Endothelial cell of umbilical vein (primary cell): ENCODE measurements around the gene CRY1.

Experiments used
- EZH2 ChIP-seq: IDR thresholded peaks from 2 replicates; pipeline ENCODE4 v1.6.1; 2012; ENCODE audit warnings: borderline replicate concordance, low read depth, mild to moderate bottlenecking, moderate library complexity, low read length, inconsistent platforms; ENCODE audit not compliant: severe bottlenecking
- MYC ChIP-seq: IDR thresholded peaks from one replicate; pipeline ENCODE4 v1.6.1; 2011; ENCODE audit warnings: mild to moderate bottlenecking, low read depth, low read length
- POLR2A ChIP-seq: IDR thresholded peaks from 2 replicates; pipeline ENCODE4 v1.6.1; 2012; ENCODE audit warnings: low read depth, mild to moderate bottlenecking, control low read depth, low read length
- POLR2AphosphoS5 ChIP-seq: IDR thresholded peaks from 2 replicates; pipeline ENCODE4 v1.6.1; 2012; ENCODE audit warnings: low read depth, mild to moderate bottlenecking, control low read depth, low read length, moderate library complexity; ENCODE audit not compliant: insufficient read depth
- TF ChIP-seq, protein P1 (sequence below), 2 donors: IDR thresholded peaks; 1 replicate in 1 of 2; 2 replicates in 1 of 2; pipeline ENCODE4 v1.5.1; 2011; ENCODE audit warnings: low read length in 2 of 2, mild to moderate bottlenecking in 2 of 2, moderate library complexity in 2 of 2, control low read depth in 1 of 2, inconsistent platforms in 1 of 2, low read depth in 1 of 2; ENCODE audit not compliant: insufficient read depth in 1 of 2; ENCODE audit errors: extremely low read depth in 1 of 2
- TF ChIP-seq, protein P2 (sequence below): IDR thresholded peaks from 2 replicates; pipeline ENCODE4 v1.6.1; 2011; ENCODE audit not compliant: insufficient read depth, insufficient read length

DNA sequence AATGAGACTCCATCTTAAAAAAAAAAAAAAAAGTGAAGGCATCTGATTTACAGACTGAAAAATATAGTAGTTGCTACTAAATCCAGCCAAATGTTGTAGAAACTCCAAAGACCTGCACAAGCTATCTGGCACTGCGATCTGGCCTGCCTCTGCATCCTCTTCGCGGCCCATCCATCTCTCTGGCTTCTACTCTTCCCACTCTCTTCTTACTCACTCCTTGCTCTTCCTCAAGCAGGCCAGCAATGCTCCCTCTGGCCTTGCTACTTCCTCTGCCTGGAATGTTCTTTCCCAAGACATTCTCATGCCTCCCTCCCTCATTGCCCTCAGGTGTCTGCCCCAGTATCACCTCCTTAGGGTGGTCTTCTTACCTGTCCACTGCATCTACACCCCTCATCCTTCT, 9.7 kb upstream of the CRY1 start:
- TF ChIP-seq EZH2 (no peak), POLR2A (no peak), POLR2AphosphoS5 (no peak), MYC (no peak)
- TF ChIP-seq, protein P1, sequence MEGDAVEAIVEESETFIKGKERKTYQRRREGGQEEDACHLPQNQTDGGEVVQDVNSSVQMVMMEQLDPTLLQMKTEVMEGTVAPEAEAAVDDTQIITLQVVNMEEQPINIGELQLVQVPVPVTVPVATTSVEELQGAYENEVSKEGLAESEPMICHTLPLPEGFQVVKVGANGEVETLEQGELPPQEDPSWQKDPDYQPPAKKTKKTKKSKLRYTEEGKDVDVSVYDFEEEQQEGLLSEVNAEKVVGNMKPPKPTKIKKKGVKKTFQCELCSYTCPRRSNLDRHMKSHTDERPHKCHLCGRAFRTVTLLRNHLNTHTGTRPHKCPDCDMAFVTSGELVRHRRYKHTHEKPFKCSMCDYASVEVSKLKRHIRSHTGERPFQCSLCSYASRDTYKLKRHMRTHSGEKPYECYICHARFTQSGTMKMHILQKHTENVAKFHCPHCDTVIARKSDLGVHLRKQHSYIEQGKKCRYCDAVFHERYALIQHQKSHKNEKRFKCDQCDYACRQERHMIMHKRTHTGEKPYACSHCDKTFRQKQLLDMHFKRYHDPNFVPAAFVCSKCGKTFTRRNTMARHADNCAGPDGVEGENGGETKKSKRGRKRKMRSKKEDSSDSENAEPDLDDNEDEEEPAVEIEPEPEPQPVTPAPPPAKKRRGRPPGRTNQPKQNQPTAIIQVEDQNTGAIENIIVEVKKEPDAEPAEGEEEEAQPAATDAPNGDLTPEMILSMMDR (IDR thresholded peaks at IDR 0.05; ENCODE audit: extremely low read depth in 1 of 2, insufficient read depth in 1 of 2, low read depth in 1 of 2, low read length in 2 of 2), result no peak
- TF ChIP-seq, protein P2, sequence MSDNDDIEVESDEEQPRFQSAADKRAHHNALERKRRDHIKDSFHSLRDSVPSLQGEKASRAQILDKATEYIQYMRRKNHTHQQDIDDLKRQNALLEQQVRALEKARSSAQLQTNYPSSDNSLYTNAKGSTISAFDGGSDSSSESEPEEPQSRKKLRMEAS, result no peak
